ENCODE measurements around the gene GABRQ.
"Not testable (repeated sequence)": the region's sequence is repeated elsewhere in the genome, so short reads cannot be mapped to it uniquely, and the experiment has no call there.

Gene GABRQ

DNA sequence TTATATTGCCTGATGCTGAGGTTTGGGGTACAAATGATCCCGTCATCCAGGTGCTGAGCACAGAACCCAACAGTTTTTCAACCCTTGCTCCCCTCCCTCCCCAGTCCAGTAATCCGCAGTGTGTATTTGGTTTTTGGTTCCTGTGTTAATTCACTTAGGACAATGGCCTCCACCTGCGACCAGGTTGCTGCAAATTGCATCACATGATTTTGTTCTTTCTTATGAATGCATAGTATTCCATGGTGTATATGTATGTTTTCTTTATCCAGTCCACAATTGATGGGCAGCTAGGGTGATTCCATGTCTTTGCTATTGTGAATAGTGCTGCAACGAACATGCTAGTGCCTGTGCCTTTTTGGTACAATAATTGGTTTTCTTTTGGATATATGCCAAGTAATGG lies 25.4 kb downstream of the GABRQ start:
- no peak for DNase-seq

DNA sequence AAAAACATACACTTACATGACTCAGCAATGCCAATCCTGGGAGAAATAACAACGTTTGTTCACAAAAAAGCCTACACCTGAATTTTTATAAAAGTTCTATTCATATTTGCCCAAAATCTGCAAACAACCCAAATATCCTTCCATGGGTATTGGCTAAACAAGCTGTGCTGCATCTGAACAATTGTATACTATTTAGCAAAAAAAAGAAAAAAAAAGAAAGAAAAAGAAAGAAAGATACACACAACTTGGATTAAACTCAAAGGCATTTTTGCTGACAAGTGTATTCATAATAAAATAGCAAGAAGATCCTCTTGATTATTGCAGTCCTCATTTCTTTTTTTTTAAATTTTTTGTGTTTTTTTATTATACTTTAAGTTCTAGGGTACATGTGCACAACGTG lies 36.4 kb downstream of the GABRQ start:
- no peak for DNase-seq

DNA sequence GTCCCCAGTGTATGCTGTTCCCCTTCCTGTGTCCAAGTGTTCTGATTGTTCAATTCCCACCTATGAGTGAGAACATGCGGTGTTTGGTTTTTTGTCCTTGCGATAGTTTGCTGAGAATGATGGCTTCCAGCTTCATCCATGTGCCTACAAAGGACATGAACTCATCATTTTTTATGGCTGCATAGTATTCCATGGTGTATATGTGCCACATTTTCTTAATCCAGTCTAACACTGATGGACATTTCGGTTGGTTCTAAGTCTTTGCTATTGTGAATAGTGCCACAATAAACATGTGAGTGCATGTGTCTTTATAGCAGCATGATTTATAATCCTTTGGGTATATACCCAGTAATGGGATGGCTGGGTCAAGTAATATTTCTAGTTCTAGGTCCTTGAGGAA lies 37.0 kb downstream of the GABRQ start:
- not testable (repeated sequence) for DNase-seq

DNA sequence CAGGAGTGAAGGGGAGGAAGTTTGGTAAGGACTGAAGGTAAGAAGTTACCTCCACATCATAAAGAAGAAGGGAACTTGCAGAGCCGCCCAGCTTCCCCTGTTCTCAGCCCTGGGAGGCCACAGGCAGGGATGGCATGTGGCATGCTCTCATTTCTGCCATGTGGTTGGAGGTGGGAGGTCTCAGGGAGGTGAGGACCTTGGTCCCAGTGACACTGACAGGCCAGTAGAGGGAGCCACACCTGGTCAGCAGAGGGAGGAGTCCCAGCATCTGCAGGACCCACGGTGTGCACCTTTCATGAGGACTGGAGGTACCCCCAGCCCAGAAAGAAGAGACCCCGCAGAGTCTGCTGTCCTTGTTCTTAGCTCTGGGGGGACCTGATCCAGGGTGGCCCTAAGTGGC lies 43.3 kb downstream of the GABRQ start:
- not testable (repeated sequence) for DNase-seq

DNA sequence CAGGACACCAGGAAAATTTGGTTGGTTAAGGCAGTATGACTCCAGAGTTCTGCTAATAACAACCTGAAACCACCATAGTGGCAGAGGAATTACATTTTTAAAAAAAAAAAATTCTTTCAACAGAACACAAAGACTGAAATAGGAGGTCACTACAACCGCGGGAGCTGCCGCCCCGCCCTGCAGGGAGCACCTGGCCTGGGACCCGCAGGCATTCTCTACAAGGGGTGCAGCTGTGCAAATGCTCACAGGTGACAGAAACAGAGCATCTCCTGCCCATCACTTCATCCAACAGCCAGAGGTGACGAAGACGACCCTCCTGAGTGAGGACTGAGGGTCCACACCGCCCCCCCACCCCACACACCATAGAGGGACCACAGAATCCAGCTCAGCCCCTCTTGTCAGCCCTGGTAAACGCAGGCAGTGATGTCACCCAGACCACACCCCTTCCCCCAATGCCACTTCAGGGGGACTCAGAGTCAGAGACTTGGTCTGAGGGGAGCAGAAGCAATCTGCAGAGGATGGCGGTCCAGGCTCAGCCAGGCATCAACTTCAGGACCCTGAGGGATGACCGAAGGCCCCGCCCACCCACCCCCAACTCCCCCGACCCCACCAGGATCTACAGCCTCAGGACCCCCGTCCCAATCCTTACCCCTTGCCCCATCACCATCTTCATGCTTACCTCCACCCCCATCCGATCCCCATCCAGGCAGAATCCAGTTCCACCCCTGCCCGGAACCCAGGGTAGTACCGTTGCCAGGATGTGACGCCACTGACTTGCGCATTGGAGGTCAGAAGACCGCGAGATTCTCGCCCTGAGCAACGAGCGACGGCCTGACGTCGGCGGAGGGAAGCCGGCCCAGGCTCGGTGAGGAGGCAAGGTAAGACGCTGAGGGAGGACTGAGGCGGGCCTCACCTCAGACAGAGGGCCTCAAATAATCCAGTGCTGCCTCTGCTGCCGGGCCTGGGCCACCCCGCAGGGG lies 60.5 kb downstream of the GABRQ start, which contains the start of gene MAGEA3:
TSS of gene MAGEA3 (plus strand) at position 843 of the 980 bp plus-strand sequence. CDS start 2,039 bp downstream, outside the sequence.
- DNase-seq = not testable (repeated sequence)

DNA sequence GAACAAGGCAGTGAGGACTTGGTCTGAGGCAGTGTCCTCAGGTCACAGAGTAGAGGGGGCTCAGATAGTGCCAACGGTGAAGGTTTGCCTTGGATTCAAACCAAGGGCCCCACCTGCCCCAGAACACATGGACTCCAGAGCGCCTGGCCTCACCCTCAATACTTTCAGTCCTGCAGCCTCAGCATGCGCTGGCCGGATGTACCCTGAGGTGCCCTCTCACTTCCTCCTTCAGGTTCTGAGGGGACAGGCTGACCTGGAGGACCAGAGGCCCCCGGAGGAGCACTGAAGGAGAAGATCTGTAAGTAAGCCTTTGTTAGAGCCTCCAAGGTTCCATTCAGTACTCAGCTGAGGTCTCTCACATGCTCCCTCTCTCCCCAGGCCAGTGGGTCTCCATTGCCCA lies 62.7 kb downstream of the GABRQ start:
- DNase-seq = not testable (repeated sequence)

DNA sequence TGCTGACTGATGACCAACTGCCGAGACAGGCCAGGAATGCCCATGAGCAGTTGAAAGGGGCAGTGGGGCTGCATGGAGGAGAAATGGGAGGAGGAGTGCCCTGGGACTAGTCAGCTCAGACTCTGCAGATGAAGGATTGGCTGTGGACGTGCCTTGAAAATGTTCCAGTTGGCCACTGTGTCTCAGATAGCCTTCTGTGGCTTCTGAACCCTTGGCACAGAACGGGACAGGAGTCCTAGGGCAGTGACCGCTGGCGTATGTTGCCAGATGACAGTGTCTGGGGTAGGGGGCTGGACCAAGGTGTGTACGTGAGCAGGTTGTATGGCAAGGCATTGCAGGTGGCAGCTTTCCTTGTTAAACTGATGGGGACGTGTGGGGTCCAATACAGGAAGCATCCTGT lies 68.8 kb downstream of the GABRQ start:
- not testable (repeated sequence) for DNase-seq

All from stimulated activated CD4-positive, alpha-beta T cell treated with anti-CD3 and anti-CD28 coated beads, Interleukin-2, amount 100 ng/mL, for 48 hours (primary cell).